Gastroesophageal sphincter (tissue), 4 donors: ENCODE results near the gene PIK3CA. TPM values are rescaled to one million over a fixed set of nuclear protein-coding genes. Genes with fewer than 3 reads are reported as not detected.
A peak's percentile ranks its signal among the peaks of the same experiment; 100 is the strongest.

Source experiments
- ATAC-seq: fragments of 150-250 bp; one replicate; pipeline ENCODE4 v1.9.1; 2016; ENCODE audit warnings: mild to moderate bottlenecking, moderate library complexity
- H3K27ac ChIP-seq, 4 donors: fragments of 200-600 bp; sonication (generic) in 3 of 4; 1 replicate in 3 of 4; 2 replicates in 1 of 4; pipeline ENCODE4 v1.5.1; 2016 to 2019
- H3K27me3 ChIP-seq: fragments of 200-600 bp; sonication (generic); one replicate; pipeline ENCODE4 v1.5.1; 2019
- H3K36me3 ChIP-seq, 2 donors: fragments of 200-600 bp; sonication (generic); one replicate each; pipeline ENCODE4 v1.5.1; 2019; ENCODE audit warnings: control low read depth in 1 of 2
- H3K4me1 ChIP-seq, 3 donors: fragments of 200-600 bp; sonication (generic); 1 replicate in 2 of 3; 2 replicates in 1 of 3; pipeline ENCODE4 v1.5.1; 2016 to 2019; ENCODE audit warnings: control low read depth in 2 of 3
- H3K4me3 ChIP-seq, 2 donors: fragments of 200-600 bp; sonication (generic); one replicate each; pipeline ENCODE4 v1.5.1; 2019; ENCODE audit warnings: mild to moderate bottlenecking in 1 of 2, moderate library complexity in 1 of 2
- H3K9me3 ChIP-seq, 3 donors: fragments of 200-600 bp; sonication (generic); one replicate each; pipeline ENCODE4 v1.5.1; 2017 to 2019; ENCODE audit warnings: control low read depth in 2 of 3
- EP300 ChIP-seq: sonication (generic); formaldehyde crosslinking; IDR thresholded peaks from one replicate; pipeline ENCODE4 v1.6.1; 2017; ENCODE audit warnings: antibody characterized with exemption, mild to moderate bottlenecking
- POLR2A ChIP-seq, 2 donors: fragments of 450-650 bp; IDR thresholded peaks; one replicate each; pipeline ENCODE4 v1.6.1; 2017; ENCODE audit warnings: antibody characterized with exemption in 2 of 2, mild to moderate bottlenecking in 2 of 2, moderate library complexity in 1 of 2
- POLR2AphosphoS5 ChIP-seq: sonication (generic); formaldehyde crosslinking; IDR thresholded peaks from one replicate; pipeline ENCODE4 v1.6.1; 2017; ENCODE audit warnings: antibody characterized with exemption
- WGBS, 2 donors: methylation state at CpG; one replicate each; pipeline ENCODE4 v1.1.5; 2018; ENCODE audit warnings: low coverage in 1 of 2; 5-methylcytosine and 5-hydroxymethylcytosine counted together
- total RNA-seq, 4 donors: library from RNA; depleted of rRNA; stranded (reverse); fragments of >200 nt; gene quantifications; one replicate each; pipeline ENCODE4 v1.1.0, GENCODE V29; 2016
- TF ChIP-seq, protein P1 (sequence below), 4 experiments: fragments of 200-600 bp in 2 of 4; fragments of 450-650 bp in 2 of 4; sonication (generic) in 1 of 4; IDR thresholded peaks; one replicate each; pipeline ENCODE4 v1.5.1; 2017 to 2019; ENCODE audit warnings: antibody characterized with exemption in 4 of 4, mild to moderate bottlenecking in 2 of 4, moderate library complexity in 2 of 4

Gene PIK3CA
- total RNA-seq, 4 donors from 2014 or later = 35.7 to 47.7 (median 39.6) TPM

DNA sequence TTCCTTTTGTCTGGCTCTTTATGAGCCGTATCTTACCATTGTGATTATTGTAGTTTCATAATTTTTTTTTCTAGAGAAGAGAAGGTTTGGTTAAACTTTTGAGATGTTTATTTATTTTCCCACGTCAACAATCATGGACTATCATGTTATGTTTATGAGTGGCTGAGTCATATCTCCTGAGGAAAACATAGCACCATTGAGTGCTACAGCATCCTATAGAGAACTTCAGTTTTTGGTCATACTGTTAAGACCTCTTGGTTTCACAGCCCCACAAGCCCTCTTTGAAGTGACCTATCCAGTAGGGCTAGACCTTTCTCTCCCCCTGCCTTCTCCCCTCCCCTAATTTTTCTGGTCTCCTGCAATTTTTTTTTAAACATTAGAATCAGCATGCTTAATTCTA, 20.8 kb downstream of the PIK3CA start:
- no peaks in the 10 kb centered on the region for H3K27me3 ChIP-seq
- no peak overlapping the region for H3K4me3 ChIP-seq
- no peak overlapping the region for H3K27ac ChIP-seq
- peaks cover 0 to 23% (median 0%) of the 10 kb centered on the region in 3 donors for H3K4me1 ChIP-seq
- TF ChIP-seq POLR2AphosphoS5 (no peak), EP300 (no peak), POLR2A (IDR thresholded peaks at IDR 0.05) (no peak)
- TF ChIP-seq, protein P1, sequence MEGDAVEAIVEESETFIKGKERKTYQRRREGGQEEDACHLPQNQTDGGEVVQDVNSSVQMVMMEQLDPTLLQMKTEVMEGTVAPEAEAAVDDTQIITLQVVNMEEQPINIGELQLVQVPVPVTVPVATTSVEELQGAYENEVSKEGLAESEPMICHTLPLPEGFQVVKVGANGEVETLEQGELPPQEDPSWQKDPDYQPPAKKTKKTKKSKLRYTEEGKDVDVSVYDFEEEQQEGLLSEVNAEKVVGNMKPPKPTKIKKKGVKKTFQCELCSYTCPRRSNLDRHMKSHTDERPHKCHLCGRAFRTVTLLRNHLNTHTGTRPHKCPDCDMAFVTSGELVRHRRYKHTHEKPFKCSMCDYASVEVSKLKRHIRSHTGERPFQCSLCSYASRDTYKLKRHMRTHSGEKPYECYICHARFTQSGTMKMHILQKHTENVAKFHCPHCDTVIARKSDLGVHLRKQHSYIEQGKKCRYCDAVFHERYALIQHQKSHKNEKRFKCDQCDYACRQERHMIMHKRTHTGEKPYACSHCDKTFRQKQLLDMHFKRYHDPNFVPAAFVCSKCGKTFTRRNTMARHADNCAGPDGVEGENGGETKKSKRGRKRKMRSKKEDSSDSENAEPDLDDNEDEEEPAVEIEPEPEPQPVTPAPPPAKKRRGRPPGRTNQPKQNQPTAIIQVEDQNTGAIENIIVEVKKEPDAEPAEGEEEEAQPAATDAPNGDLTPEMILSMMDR (IDR thresholded peaks at IDR 0.05) = no peak
- no peak for ATAC-seq
- no peaks in the 10 kb centered on the region for H3K36me3 ChIP-seq
- WGBS, 2 donors = 69 to 93% methylated on average over 2 of the region's 2 CpGs
- H3K9me3 ChIP-seq = peaks cover 0 to 18% (median 0%) of the 10 kb centered on the region in 3 donors

DNA sequence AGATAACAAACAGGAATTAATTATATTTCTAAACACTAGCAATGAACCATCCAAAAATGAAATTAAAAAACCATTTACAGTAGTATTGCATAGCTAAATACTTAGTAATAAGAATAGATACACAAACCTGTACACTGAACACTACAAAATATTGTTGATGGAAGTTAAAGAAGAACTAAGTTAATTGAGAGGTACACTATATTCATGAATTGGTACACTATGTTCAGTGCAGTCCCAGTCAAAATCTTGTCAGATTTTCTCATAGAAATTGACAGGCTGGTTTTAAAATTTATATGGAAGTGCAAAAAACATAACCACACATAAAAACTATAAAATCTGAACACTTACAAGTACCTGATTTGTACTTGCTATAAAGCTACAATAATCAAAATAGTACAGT, 24.4 kb downstream of the PIK3CA start:
- TF ChIP-seq EP300 = no peak
- TF ChIP-seq POLR2A (IDR thresholded peaks at IDR 0.05) = no peak
- TF ChIP-seq, protein P1 (IDR thresholded peaks at IDR 0.05) = no peak
- TF ChIP-seq POLR2AphosphoS5 = no peak
- Histone ChIP-seq H3K4me3 (no peak overlapping the region), H3K27ac (no peak overlapping the region), H3K9me3 (peaks cover 0 to 18% (median 0%) of the 10 kb centered on the region in 3 donors), H3K36me3 (no peaks in the 10 kb centered on the region), H3K27me3 (no peaks in the 10 kb centered on the region), H3K4me1 (peaks cover 0 to 23% (median 4%) of the 10 kb centered on the region in 3 donors)
- ATAC-seq = no peak

DNA sequence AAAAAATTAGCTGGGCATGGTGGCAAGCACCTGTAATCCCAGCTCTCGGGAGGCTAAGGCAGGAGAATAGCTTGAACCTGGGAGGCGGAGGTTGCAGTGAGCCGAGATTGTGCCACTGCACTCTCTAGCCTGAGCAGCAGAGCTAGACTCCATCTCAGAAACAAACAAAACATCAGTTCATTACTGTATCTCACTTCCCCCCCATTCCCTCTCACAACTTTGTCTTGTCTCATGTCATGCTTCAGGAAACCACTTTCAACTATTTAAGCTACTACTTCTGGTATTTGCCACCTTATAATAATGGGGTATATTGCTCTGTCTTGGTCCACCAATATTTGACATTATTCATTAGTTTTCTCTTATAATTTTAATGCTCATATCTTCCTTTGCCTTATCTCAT, 26.2 kb downstream of the PIK3CA start:
- WGBS, 2 donors = 92% methylated on average over 3 of the region's 3 CpGs; no CpG with 5 or more reads in 1 of the 2 donors
- Histone ChIP-seq H3K27ac (no peak overlapping the region), H3K36me3 (no peaks in the 10 kb centered on the region), H3K4me1 (peaks cover 7 to 32% (median 8%) of the 10 kb centered on the region in 3 donors), H3K9me3 (peaks cover 0 to 18% (median 0%) of the 10 kb centered on the region in 3 donors), H3K4me3 (no peak overlapping the region), H3K27me3 (no peaks in the 10 kb centered on the region)
- ATAC-seq = no peak
- no peak for TF ChIP-seq POLR2A (IDR thresholded peaks at IDR 0.05)

DNA sequence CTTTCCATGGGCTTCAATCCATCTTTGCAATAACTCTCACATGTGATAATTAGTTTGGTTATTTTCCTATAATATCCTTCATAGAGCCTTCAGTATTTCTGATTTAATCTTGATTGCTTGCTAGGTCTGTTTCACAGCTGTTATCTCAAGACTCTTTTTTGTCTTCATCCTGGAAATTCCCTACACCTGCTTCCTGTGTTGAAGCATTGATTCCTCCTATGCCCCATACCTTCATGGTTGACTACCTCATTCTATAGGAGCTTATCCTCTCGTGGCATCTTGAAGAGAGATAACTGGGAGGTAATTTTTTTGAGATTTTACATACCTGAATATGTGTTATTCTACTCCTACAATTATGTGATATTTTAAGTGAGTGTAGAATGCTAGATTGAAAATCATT, 26.7 kb downstream of the PIK3CA start:
- no peak for ATAC-seq
- 71 to 88% methylated on average over 1 of the region's 1 CpG for WGBS, 2 donors
- Histone ChIP-seq H3K9me3 (peaks cover 0 to 18% (median 0%) of the 10 kb centered on the region in 3 donors), H3K4me3 (no peak overlapping the region), H3K27ac (peak overlapping the region in 1 of 4 donors; percentile 18), H3K36me3 (no peaks in the 10 kb centered on the region), H3K4me1 (peaks cover 11 to 37% (median 13%) of the 10 kb centered on the region in 3 donors), H3K27me3 (no peaks in the 10 kb centered on the region)
- TF ChIP-seq, protein P1 (IDR thresholded peaks at IDR 0.05) = no peak
- TF ChIP-seq POLR2AphosphoS5 (no peak), POLR2A (IDR thresholded peaks at IDR 0.05) (no peak), EP300 (no peak)

DNA sequence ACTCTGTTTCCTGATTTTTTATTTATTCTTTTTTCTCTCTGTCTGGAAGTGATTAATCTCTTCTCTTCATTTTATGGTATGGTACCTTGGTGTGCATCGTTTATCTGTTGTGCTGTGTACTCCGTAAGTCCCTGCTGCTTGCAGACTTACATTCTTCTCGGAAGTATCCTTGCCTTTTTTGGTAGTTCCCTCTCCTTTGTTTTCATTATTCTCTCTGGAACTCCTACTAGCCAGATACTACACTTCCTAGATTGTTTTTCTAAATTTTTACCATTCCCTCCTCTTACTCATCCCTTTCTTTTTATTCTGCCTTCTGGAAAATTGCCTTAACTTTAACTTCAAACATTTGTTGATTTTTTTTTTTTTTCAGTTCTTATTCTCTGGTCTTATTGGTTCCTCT, 27.2 kb downstream of the PIK3CA start:
- peaks cover 0 to 18% (median 0%) of the 10 kb centered on the region in 3 donors for H3K9me3 ChIP-seq
- no peak overlapping the region for H3K4me3 ChIP-seq
- H3K27me3 ChIP-seq = no peaks in the 10 kb centered on the region
- 29 to 58% methylated on average over 3 of the region's 3 CpGs for WGBS, 2 donors
- H3K36me3 ChIP-seq = no peaks in the 10 kb centered on the region
- peaks cover 15 to 42% (median 17%) of the 10 kb centered on the region in 3 donors for H3K4me1 ChIP-seq
- TF ChIP-seq POLR2A (IDR thresholded peaks at IDR 0.05) (no peak), POLR2AphosphoS5 (no peak), EP300 (no peak)
- TF ChIP-seq, protein P1 (IDR thresholded peaks at IDR 0.05) = no peak
- no peak overlapping the region for H3K27ac ChIP-seq
- no peak for ATAC-seq
